A549 (cell line): ENCODE measurements around the gene UGT1A10. TPM values are rescaled to one million over a fixed set of nuclear protein-coding genes. Genes with fewer than 3 reads are reported as not detected.

Source experiments
- ATAC-seq, 2 experiments: fragments of 200-7000 bp in 1 of 2; fragments of >200 bp in 1 of 2; cut with Nextera tagmentation in 1 of 2; cut with Tn5 transposase in 1 of 2; 3 replicates each; pipeline versions ENCODE4 v1.8.0 to v1.9.1; 2018 to 2020; ENCODE audit warnings: mild to moderate bottlenecking in 1 of 2, moderate library complexity in 1 of 2
- CTCF ChIA-PET: fragments of 300-600 bp; sonication (Branson Sonifier 250); formaldehyde crosslinking; extraction: SDS; loops from one replicate; lab custom pipeline; 2021; ENCODE audit warnings: antibody characterized with exemption, inconsistent platforms; lab: Yijun Ruan, JAX
- POLR2A ChIA-PET: fragments of 350-600 bp; formaldehyde crosslinking; extraction: SDS; loops from one replicate; lab custom pipeline; 2021; ENCODE audit warnings: antibody characterized with exemption, inconsistent platforms; lab: Yijun Ruan, JAX
- DNase-seq, 2 experiments: peaks; one replicate each; pipeline versions ENCODE4 v3.0.0 to v3.0.0-alpha.2; 2011 to 2016; ENCODE audit warnings: low read depth in 1 of 2, low spot score in 1 of 2
- FAIRE-seq: peaks from 2 replicates; lab custom pipeline; 2011; peaks lifted over from hg19 to GRCh38; lab: Jason Lieb, UNC
- H3K27ac ChIP-seq, 2 experiments: fragments of >200 bp; sonication (Bioruptor Twin); formaldehyde crosslinking; 3 replicates each; pipeline ENCODE4 v1.5.1; 2016 to 2017
- H3K4me1 ChIP-seq: fragments of >200 bp; sonication (Bioruptor Twin); formaldehyde crosslinking; 3 replicates; pipeline ENCODE4 v1.6.1; 2016
- H3K4me2 ChIP-seq: fragments of >200 bp; sonication (Bioruptor Twin); formaldehyde crosslinking; 3 replicates; pipeline ENCODE4 v1.6.1; 2016
- H3K4me3 ChIP-seq: fragments of >200 bp; sonication (Bioruptor Twin); formaldehyde crosslinking; 3 replicates; pipeline ENCODE4 v1.5.1; 2016
- H3K9me3 ChIP-seq: fragments of >200 bp; sonication (Bioruptor Twin); formaldehyde crosslinking; 3 replicates; pipeline ENCODE4 v1.6.1; 2016
- BHLHE40 ChIP-seq: IDR thresholded peaks from 2 replicates; pipeline ENCODE4 v1.6.1; 2012; ENCODE audit warnings: low read depth, low read length, inconsistent platforms
- CBX2 ChIP-seq: fragments of 200-600 bp; sonication (generic); IDR thresholded peaks from 2 replicates; pipeline ENCODE4 v1.6.1; 2016; ENCODE audit warnings: low read depth, mild to moderate bottlenecking, borderline replicate concordance
- CBX8 ChIP-seq: fragments of 200-600 bp; sonication (generic); IDR thresholded peaks from 2 replicates; pipeline ENCODE4 v1.6.1; 2016
- EHF ChIP-seq: fragments of 250-450 bp; sonication (Bioruptor Pico); IDR thresholded peaks from 2 replicates; pipeline ENCODE4 v1.5.0; 2020; ENCODE audit warnings: mild to moderate bottlenecking
- EP300 ChIP-seq, 2 experiments: fragments of >200 bp; sonication (Bioruptor Twin); formaldehyde crosslinking; IDR thresholded peaks; 2 replicates in 1 of 2; 3 replicates in 1 of 2; pipeline ENCODE4 v1.6.1; 2016 to 2017
- FOSL2 ChIP-seq, 2 experiments: fragments of 450-650 bp in 1 of 2; fragments of >200 bp in 1 of 2; sonication (Bioruptor Twin) in 1 of 2; formaldehyde crosslinking; IDR thresholded peaks; 2 replicates each; pipeline versions ENCODE4 v1.5.0 to v1.6.1; 2016 to 2020; ENCODE audit warnings: mild to moderate bottlenecking in 1 of 2, moderate library complexity in 1 of 2
- FOXS1 ChIP-seq: fragments of 250-450 bp; sonication (Bioruptor Pico); IDR thresholded peaks from 2 replicates; pipeline ENCODE4 v1.5.0; 2020; ENCODE audit warnings: mild to moderate bottlenecking, moderate library complexity
- GATA3 ChIP-seq: IDR thresholded peaks from 2 replicates; pipeline ENCODE4 v1.6.1; 2012; ENCODE audit warnings: borderline replicate concordance
- HEYL ChIP-seq: fragments of 250-450 bp; sonication (Bioruptor Pico); IDR thresholded peaks from 2 replicates; pipeline ENCODE4 v1.8.0; 2021; ENCODE audit warnings: mild to moderate bottlenecking, moderate library complexity
- HOXB5 ChIP-seq: fragments of 250-450 bp; sonication (Bioruptor Pico); IDR thresholded peaks from 2 replicates; pipeline ENCODE4 v1.5.0; 2020; ENCODE audit warnings: mild to moderate bottlenecking, moderate library complexity
- JUN ChIP-seq, 2 experiments: fragments of >200 bp; sonication (Bioruptor Twin); formaldehyde crosslinking; IDR thresholded peaks; 2 replicates in 1 of 2; 3 replicates in 1 of 2; pipeline ENCODE4 v1.6.1; 2016 to 2017
- JUNB ChIP-seq: fragments of >200 bp; sonication (Bioruptor Twin); formaldehyde crosslinking; IDR thresholded peaks from 2 replicates; pipeline ENCODE4 v1.6.1; 2016
- MAFK ChIP-seq: fragments of 450-650 bp; IDR thresholded peaks from 2 replicates; pipeline ENCODE4 v1.6.1; 2014; ENCODE audit not compliant: partially characterized antibody
- RAD21 ChIP-seq, 2 experiments: fragments of >200 bp in 1 of 2; sonication (Bioruptor Twin) in 1 of 2; formaldehyde crosslinking in 1 of 2; IDR thresholded peaks in 1 of 2; conservative IDR thresholded peaks in 1 of 2; 2 replicates in 1 of 2; 3 replicates in 1 of 2; pipeline ENCODE4 v1.6.1; 2012 to 2018; ENCODE audit warnings: inconsistent platforms in 1 of 2
- RNF2 ChIP-seq: fragments of 200-600 bp; sonication (generic); IDR thresholded peaks from 2 replicates; pipeline ENCODE4 v1.6.1; 2016; ENCODE audit warnings: low read depth, mild to moderate bottlenecking, antibody characterized with exemption, moderate library complexity, borderline replicate concordance
- SMC3 ChIP-seq: fragments of >200 bp; sonication (Bioruptor Twin); formaldehyde crosslinking; IDR thresholded peaks from 3 replicates; pipeline ENCODE4 v1.6.1; 2018; ENCODE audit warnings: inconsistent platforms
- ZSCAN20 ChIP-seq: fragments of 250-450 bp; sonication (Bioruptor Pico); IDR thresholded peaks from 2 replicates; pipeline ENCODE4 v1.8.0; 2022; ENCODE audit warnings: mild to moderate bottlenecking, moderate library complexity
- WGBS: methylation state at CpG from one replicate; pipeline ENCODE4 v1.1.6; 2017; ENCODE audit errors: missing lambda C conversion rate; 5-methylcytosine and 5-hydroxymethylcytosine counted together
- polyA plus RNA-seq, 4 experiments: library from polyadenylated mRNA; depleted of rRNA in 3 of 4; stranded (reverse); fragments of >200 nt; fragmentation: RNase III in 1 of 4; extraction: RNeasy Plus Mini Kit Qiagen cat#74134 plus additional on column Dnase treatment in 1 of 4; gene quantifications; 2 replicates in 3 of 4; 3 replicates in 1 of 4; pipeline ENCODE4 v1.2.3, GENCODE V29; 2011 to 2017
- TF ChIP-seq, protein P1 (sequence below): IDR thresholded peaks from 2 replicates; pipeline ENCODE4 v1.6.1; 2012
- TF ChIP-seq, protein P2 (sequence below): fragments of 250-450 bp; sonication (Bioruptor Pico); IDR thresholded peaks from 2 replicates; pipeline ENCODE4 v1.5.0; 2020; ENCODE audit warnings: low read depth, mild to moderate bottlenecking, moderate library complexity
- TF ChIP-seq, protein P3 (sequence below): fragments of 450-650 bp; IDR thresholded peaks from 2 replicates; pipeline ENCODE4 v1.6.1; 2014; ENCODE audit warnings: antibody characterized with exemption
- TF ChIP-seq, protein P4 (sequence below): fragments of 150-350 bp; IDR thresholded peaks from 2 replicates; pipeline ENCODE4 v1.6.1; 2014; ENCODE audit warnings: low read depth, mild to moderate bottlenecking, low read length
- TF ChIP-seq, protein P5 (sequence below): fragments of 200-600 bp; sonication (generic); IDR thresholded peaks from 2 replicates; pipeline ENCODE4 v1.6.1; 2016; ENCODE audit warnings: antibody characterized with exemption, mild to moderate bottlenecking, moderate library complexity
- TF ChIP-seq, protein P6 (sequence below): IDR thresholded peaks from 2 replicates; pipeline ENCODE4 v1.6.1; 2012; ENCODE audit warnings: low read depth, borderline replicate concordance

Gene UGT1A10
- polyA plus RNA-seq, 2 of the 4 experiments (the other 2 are of a cell fraction) = 0.10 TPM; not detected in 1

DNA sequence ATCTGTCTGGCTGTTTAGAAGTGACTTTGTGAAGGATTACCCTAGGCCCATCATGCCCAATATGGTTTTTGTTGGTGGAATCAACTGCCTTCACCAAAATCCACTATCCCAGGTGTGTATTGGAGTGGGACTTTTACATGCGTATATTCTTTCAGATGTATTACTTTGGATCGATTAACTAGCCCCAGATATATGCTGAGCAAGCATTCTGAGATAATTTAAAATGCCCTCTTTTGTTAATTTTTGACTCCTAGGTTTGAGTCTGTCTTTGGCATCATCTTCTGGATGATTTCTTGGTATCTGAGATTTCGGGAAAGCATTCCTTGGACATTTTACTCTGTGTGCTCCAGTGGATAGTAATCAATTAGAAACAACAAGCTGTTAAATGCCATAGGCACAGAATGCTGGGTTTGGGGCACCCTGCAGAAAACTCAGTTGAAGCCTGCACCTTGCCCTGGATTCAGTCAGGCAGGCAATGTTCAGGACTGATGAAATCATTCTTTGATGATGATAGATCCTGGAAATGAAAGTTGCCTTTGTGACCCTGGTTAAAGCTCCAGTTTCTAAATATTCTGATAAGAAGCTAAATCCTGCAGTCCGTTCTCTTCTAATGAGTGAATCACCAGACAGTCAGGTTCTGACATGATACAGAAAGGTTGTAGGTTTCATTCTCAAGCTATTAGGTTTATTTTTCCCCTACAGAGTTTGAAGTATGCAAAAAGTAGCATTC is 125.0 kb downstream of the UGT1A10 start:
- DNase-seq (no peak), ATAC-seq (no peak), FAIRE-seq (no peak)
- no peak overlapping the region for H3K4me2 ChIP-seq
- ChIA-PET CTCF (interaction anchor here (0.5 to 2.5 kb wide), 2 partner anchors 71 to 150 kb away, joined by 4 to 9 read pairs; no protein-coding TSS in a partner anchor), POLR2A (no interaction called here)
- peak; percentile 93 for TF ChIP-seq MAFK
- TF ChIP-seq EP300 (IDR thresholded peaks at IDR 0.05) = peak in 1 of 2 experiments; percentile 56; a peak in 1 of 5 replicates
- TF ChIP-seq, protein P1, sequence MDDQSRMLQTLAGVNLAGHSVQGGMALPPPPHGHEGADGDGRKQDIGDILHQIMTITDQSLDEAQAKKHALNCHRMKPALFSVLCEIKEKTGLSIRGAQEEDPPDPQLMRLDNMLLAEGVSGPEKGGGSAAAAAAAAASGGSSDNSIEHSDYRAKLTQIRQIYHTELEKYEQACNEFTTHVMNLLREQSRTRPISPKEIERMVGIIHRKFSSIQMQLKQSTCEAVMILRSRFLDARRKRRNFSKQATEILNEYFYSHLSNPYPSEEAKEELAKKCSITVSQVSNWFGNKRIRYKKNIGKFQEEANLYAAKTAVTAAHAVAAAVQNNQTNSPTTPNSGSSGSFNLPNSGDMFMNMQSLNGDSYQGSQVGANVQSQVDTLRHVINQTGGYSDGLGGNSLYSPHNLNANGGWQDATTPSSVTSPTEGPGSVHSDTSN = no peak
- TF ChIP-seq GATA3 = 0 out of 2 replicates have a peak, but pooled peaks have one; percentile 14
- peaks cover 61% of the 10 kb centered on the region for H3K4me1 ChIP-seq
- H3K4me3 ChIP-seq = no peak overlapping the region
- peak overlapping the region; percentile 91 to 94 for H3K27ac ChIP-seq
- 81% methylated on average over 4 of the region's 4 CpGs for WGBS
- H3K9me3 ChIP-seq = peaks cover 12% of the 10 kb centered on the region; the same call in 2 of the 3 replicates

DNA sequence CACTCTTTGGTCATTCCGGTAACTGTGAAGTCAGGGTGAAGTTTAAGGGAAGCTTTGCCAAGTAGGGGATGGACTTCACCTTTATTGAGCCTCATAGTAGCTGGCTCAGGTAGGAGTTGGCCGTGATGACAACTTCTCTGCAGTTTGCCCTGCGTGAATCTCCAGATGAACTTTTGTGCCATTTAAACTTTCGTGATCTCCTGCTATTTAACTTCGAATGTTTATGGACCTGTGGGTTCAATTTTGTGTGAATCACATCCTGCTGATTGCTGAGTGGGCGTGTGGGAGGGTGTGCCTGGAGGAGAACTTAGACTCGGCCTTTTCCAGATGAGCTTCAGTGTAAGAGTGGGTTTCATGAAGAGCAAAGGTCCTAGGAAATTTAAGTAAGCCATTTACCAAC is 128.0 kb downstream of the UGT1A10 start:
- TF ChIP-seq JUN (IDR thresholded peaks at IDR 0.05) (0 out of 5 replicates have a peak, but pooled peaks of 1 of the 2 experiments have one; percentile 31), CBX2 (no peak), CBX8 (no peak), HOXB5 (CRISPR knock-in tag) (no peak), FOXS1 (CRISPR knock-in tag) (no peak), HEYL (no peak), SMC3 (no peak), ZSCAN20 (CRISPR knock-in tag) (no peak), GATA3 (peak; percentile 41; the same call in 1 of the 2 replicates), MAFK (peak; percentile 50), FOSL2 (IDR thresholded peaks at IDR 0.05) (no peak), FOSL2 (CRISPR knock-in tag; IDR thresholded peaks at IDR 0.05) (peak; percentile 45; the same call in 1 of the 2 replicates), BHLHE40 (no peak), JUNB (peak; percentile 48), RAD21 (conservative IDR thresholded peaks at IDR 0.05 in 1 of 2, IDR thresholded peaks at IDR 0.05 in 1 of 2) (0 out of 5 replicates have a peak, but pooled peaks of 1 of the 2 experiments have one; percentile 17), EP300 (IDR thresholded peaks at IDR 0.05) (peak; percentile 8 to 74; a peak in 2 of 5 replicates), RNF2 (no peak), EHF (CRISPR knock-in tag) (no peak)
- TF ChIP-seq, protein P2, sequence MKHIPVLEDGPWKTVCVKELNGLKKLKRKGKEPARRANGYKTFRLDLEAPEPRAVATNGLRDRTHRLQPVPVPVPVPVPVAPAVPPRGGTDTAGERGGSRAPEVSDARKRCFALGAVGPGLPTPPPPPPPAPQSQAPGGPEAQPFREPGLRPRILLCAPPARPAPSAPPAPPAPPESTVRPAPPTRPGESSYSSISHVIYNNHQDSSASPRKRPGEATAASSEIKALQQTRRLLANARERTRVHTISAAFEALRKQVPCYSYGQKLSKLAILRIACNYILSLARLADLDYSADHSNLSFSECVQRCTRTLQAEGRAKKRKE (CRISPR knock-in tag) = no peak
- TF ChIP-seq, protein P3, sequence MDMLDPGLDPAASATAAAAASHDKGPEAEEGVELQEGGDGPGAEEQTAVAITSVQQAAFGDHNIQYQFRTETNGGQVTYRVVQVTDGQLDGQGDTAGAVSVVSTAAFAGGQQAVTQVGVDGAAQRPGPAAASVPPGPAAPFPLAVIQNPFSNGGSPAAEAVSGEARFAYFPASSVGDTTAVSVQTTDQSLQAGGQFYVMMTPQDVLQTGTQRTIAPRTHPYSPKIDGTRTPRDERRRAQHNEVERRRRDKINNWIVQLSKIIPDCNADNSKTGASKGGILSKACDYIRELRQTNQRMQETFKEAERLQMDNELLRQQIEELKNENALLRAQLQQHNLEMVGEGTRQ = no peak
- TF ChIP-seq, protein P4, sequence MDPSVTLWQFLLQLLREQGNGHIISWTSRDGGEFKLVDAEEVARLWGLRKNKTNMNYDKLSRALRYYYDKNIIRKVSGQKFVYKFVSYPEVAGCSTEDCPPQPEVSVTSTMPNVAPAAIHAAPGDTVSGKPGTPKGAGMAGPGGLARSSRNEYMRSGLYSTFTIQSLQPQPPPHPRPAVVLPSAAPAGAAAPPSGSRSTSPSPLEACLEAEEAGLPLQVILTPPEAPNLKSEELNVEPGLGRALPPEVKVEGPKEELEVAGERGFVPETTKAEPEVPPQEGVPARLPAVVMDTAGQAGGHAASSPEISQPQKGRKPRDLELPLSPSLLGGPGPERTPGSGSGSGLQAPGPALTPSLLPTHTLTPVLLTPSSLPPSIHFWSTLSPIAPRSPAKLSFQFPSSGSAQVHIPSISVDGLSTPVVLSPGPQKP = no peak
- TF ChIP-seq, protein P5, sequence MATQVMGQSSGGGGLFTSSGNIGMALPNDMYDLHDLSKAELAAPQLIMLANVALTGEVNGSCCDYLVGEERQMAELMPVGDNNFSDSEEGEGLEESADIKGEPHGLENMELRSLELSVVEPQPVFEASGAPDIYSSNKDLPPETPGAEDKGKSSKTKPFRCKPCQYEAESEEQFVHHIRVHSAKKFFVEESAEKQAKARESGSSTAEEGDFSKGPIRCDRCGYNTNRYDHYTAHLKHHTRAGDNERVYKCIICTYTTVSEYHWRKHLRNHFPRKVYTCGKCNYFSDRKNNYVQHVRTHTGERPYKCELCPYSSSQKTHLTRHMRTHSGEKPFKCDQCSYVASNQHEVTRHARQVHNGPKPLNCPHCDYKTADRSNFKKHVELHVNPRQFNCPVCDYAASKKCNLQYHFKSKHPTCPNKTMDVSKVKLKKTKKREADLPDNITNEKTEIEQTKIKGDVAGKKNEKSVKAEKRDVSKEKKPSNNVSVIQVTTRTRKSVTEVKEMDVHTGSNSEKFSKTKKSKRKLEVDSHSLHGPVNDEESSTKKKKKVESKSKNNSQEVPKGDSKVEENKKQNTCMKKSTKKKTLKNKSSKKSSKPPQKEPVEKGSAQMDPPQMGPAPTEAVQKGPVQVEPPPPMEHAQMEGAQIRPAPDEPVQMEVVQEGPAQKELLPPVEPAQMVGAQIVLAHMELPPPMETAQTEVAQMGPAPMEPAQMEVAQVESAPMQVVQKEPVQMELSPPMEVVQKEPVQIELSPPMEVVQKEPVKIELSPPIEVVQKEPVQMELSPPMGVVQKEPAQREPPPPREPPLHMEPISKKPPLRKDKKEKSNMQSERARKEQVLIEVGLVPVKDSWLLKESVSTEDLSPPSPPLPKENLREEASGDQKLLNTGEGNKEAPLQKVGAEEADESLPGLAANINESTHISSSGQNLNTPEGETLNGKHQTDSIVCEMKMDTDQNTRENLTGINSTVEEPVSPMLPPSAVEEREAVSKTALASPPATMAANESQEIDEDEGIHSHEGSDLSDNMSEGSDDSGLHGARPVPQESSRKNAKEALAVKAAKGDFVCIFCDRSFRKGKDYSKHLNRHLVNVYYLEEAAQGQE = no peak
- TF ChIP-seq, protein P6, sequence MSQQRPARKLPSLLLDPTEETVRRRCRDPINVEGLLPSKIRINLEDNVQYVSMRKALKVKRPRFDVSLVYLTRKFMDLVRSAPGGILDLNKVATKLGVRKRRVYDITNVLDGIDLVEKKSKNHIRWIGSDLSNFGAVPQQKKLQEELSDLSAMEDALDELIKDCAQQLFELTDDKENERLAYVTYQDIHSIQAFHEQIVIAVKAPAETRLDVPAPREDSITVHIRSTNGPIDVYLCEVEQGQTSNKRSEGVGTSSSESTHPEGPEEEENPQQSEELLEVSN = no peak
- TF ChIP-seq, all 56 proteins: peak for 7
- peak overlapping the region; percentile 52 for H3K4me2 ChIP-seq
- H3K4me3 ChIP-seq = no peak overlapping the region
- no peak for FAIRE-seq
- H3K4me1 ChIP-seq = peaks cover 48% of the 10 kb centered on the region
- 13% methylated on average over 7 of the region's 7 CpGs for WGBS
- H3K27ac ChIP-seq = peak overlapping the region; percentile 83 to 91
- ATAC-seq = peak; percentile 43 to 73; a peak in 3 of 6 replicates
- POLR2A ChIA-PET = interaction anchor here (1.4 kb wide), 1 partner anchor 68 kb away, joined by 8 read pairs; no protein-coding TSS in a partner anchor
- peaks cover 4% of the 10 kb centered on the region; the same call in 2 of the 3 replicates for H3K9me3 ChIP-seq
- DNase-seq = peak in 1 of 2 experiments; percentile 66
- CTCF ChIA-PET = interaction anchor here (1.1 to 1.2 kb wide), 2 partner anchors 68 to 315 kb away, joined by 3 read pairs; no protein-coding TSS in a partner anchor
